Measurements from ENCODE around the gene CRYL1. TPM values are rescaled to one million over a fixed set of nuclear protein-coding genes. Genes with fewer than 3 reads are reported as not detected.

The CRYL1 gene
- total and polyA plus RNA-seq, 2 of the 13 experiments (the other 11 are each of a cell fraction or from before 2014, with no cell fraction given), result 57.2 to 115 TPM

DNA sequence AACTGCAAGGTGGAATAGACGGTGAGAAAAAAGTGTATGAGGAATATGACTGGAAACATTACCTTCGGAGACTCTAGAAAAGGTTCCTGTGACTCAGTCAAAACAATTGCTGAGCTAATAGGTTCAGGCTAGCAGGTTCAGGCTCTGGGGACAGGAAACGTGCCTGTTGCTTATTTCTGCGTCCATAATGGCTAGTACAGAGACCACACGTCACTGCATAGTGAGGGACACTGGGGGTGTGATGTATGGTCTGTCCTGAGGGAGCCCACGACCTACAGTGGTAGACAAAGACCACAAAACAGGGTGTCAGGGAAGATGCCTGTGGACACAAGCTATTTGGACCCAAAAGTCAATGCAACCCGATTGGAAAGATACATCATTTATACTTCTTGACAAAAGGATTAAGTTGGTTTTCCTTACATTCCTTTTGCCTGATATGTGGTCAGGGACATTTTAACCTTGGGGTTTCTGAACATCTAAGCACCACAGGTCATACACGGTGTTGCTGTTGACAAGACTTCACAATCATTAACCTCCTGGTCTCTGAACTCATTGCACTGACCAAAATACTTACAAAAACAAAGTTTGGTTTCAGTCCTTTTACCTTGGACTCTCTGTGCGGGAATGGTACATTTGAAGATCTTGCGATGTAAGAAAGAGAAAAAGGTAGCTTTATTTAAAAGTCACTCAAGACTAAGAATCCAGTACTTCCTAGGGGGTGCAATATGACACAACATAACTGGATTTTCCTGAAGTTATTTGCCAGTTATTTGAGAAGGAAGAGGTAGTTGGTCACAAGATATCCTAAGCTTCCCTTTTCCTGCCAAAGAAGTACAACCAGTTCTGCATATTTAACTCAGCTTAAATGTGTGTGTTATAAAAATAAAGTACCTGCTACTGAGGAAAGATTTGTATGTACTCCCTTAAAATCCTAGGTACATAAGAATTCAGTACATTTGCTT is 20.0 kb downstream of the CRYL1 start (continued):
- TF ChIP-seq, protein P1, sequence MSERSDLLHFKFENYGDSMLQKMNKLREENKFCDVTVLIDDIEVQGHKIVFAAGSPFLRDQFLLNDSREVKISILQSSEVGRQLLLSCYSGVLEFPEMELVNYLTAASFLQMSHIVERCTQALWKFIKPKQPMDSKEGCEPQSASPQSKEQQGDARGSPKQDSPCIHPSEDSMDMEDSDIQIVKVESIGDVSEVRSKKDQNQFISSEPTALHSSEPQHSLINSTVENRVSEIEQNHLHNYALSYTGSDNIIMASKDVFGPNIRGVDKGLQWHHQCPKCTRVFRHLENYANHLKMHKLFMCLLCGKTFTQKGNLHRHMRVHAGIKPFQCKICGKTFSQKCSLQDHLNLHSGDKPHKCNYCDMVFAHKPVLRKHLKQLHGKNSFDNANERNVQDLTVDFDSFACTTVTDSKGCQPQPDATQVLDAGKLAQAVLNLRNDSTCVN (CRISPR knock-in tag; IDR thresholded peaks at IDR 0.05; ENCODE audit: borderline replicate concordance), result peak; percentile 52; the same call in 1 of the 2 replicates
- TF ChIP-seq HMG20A (CRISPR knock-in tag; IDR thresholded peaks at IDR 0.05; ENCODE audit: borderline replicate concordance) (peak; percentile 75), ATF1 (CRISPR knock-in tag; IDR thresholded peaks at IDR 0.05) (peak; percentile 72), KDM6A (CRISPR knock-in tag; IDR thresholded peaks at IDR 0.05; ENCODE audit: low read depth) (peak; percentile 55; the same call in 1 of the 2 replicates), ZFP82 (CRISPR knock-in tag; IDR thresholded peaks at IDR 0.05; ENCODE audit: borderline replicate concordance) (no peak), ARNTL (CRISPR knock-in tag; IDR thresholded peaks at IDR 0.05) (0 out of 2 replicates have a peak, but pooled peaks have one; percentile 57), NKX3-1 (CRISPR knock-in tag; IDR thresholded peaks at IDR 0.05) (0 out of 2 replicates have a peak, but pooled peaks have one; percentile 43), ZBTB7A (CRISPR knock-in tag; IDR thresholded peaks at IDR 0.05) (no peak; the same call in 1 of the 2 replicates)
- TF ChIP-seq, protein P2, sequence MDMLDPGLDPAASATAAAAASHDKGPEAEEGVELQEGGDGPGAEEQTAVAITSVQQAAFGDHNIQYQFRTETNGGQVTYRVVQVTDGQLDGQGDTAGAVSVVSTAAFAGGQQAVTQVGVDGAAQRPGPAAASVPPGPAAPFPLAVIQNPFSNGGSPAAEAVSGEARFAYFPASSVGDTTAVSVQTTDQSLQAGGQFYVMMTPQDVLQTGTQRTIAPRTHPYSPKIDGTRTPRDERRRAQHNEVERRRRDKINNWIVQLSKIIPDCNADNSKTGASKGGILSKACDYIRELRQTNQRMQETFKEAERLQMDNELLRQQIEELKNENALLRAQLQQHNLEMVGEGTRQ (IDR thresholded peaks at IDR 0.05; ENCODE audit: low read depth, low read length), result no peak
- TF ChIP-seq, protein P2 (CRISPR knock-in tag; IDR thresholded peaks at IDR 0.05; ENCODE audit: borderline replicate concordance), result no peak
- TF ChIP-seq, protein P3, sequence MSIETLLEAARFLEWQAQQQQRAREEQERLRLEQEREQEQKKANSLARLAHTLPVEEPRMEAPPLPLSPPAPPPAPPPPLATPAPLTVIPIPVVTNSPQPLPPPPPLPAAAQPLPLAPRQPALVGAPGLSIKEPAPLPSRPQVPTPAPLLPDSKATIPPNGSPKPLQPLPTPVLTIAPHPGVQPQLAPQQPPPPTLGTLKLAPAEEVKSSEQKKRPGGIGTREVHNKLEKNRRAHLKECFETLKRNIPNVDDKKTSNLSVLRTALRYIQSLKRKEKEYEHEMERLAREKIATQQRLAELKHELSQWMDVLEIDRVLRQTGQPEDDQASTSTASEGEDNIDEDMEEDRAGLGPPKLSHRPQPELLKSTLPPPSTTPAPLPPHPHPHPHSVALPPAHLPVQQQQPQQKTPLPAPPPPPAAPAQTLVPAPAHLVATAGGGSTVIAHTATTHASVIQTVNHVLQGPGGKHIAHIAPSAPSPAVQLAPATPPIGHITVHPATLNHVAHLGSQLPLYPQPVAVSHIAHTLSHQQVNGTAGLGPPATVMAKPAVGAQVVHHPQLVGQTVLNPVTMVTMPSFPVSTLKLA (IDR thresholded peaks at IDR 0.05), result no peak
- TF ChIP-seq, protein P4, sequence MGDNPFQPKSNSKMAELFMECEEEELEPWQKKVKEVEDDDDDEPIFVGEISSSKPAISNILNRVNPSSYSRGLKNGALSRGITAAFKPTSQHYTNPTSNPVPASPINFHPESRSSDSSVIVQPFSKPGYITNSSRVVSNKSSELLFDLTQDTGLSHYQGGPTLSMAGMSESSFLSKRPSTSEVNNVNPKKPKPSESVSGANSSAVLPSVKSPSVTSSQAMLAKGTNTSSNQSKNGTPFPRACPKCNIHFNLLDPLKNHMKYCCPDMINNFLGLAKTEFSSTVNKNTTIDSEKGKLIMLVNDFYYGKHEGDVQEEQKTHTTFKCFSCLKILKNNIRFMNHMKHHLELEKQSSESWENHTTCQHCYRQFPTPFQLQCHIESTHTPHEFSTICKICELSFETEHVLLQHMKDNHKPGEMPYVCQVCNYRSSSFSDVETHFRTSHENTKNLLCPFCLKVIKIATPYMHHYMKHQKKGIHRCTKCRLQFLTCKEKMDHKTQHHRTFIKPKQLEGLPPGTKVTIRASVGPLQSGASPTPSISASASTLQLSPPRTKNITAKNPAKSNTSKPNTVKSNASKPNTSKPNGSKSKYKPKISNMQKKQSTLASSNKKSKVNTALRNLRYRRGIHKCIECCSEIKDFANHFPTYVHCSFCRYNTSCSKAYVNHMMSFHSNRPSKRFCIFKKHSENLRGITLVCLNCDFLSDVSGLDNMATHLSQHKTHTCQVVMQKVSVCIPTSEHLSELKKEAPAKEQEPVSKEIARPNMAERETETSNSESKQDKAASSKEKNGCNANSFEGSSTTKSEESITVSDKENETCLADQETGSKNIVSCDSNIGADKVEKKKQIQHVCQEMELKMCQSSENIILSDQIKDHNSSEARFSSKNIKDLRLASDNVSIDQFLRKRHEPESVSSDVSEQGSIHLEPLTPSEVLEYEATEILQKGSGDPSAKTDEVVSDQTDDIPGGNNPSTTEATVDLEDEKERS (CRISPR knock-in tag; IDR thresholded peaks at IDR 0.05), result peak; percentile 82; the same call in 1 of the 2 replicates
- TF ChIP-seq, protein P5, sequence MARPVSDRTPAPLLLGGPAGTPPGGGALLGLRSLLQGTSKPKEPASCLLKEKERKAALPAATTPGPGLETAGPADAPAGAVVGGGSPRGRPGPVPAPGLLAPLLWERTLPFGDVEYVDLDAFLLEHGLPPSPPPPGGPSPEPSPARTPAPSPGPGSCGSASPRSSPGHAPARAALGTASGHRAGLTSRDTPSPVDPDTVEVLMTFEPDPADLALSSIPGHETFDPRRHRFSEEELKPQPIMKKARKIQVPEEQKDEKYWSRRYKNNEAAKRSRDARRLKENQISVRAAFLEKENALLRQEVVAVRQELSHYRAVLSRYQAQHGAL (CRISPR knock-in tag; IDR thresholded peaks at IDR 0.05; ENCODE audit: not compliant biosample characterization), result no peak
- TF ChIP-seq, protein P6, sequence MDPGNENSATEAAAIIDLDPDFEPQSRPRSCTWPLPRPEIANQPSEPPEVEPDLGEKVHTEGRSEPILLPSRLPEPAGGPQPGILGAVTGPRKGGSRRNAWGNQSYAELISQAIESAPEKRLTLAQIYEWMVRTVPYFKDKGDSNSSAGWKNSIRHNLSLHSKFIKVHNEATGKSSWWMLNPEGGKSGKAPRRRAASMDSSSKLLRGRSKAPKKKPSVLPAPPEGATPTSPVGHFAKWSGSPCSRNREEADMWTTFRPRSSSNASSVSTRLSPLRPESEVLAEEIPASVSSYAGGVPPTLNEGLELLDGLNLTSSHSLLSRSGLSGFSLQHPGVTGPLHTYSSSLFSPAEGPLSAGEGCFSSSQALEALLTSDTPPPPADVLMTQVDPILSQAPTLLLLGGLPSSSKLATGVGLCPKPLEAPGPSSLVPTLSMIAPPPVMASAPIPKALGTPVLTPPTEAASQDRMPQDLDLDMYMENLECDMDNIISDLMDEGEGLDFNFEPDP (CRISPR knock-in tag; conservative IDR thresholded peaks at IDR 0.05), result 0 out of 2 replicates have a peak, but pooled peaks have one; percentile 90
- TF ChIP-seq, protein P7, sequence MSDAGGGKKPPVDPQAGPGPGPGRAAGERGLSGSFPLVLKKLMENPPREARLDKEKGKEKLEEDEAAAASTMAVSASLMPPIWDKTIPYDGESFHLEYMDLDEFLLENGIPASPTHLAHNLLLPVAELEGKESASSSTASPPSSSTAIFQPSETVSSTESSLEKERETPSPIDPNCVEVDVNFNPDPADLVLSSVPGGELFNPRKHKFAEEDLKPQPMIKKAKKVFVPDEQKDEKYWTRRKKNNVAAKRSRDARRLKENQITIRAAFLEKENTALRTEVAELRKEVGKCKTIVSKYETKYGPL (CRISPR knock-in tag; IDR thresholded peaks at IDR 0.05), result no peak

All from HepG2 (cell line).